WTC11 (cell line): ENCODE measurements around the gene NDST4. TPM values are rescaled to one million over a fixed set of nuclear protein-coding genes. Genes with fewer than 3 reads are reported as not detected.

ENCODE experiments used
- ATAC-seq: fragments of 200-7000 bp; cut with Tn5 transposase; 2 replicates; pipeline ENCODE4 v1.10.0; 2021; ENCODE audit warnings: mild to moderate bottlenecking, moderate library complexity
- CTCF ChIA-PET: fragments of 300-600 bp; sonication (Branson Sonifier 250); formaldehyde crosslinking; loops from one replicate; lab custom pipeline; 2021; ENCODE audit warnings: antibody characterized with exemption; lab: Charles Lee
- POLR2A ChIA-PET: fragments of 350-600 bp; sonication (Branson Sonifier 250); formaldehyde crosslinking; loops from one replicate; lab custom pipeline; 2021; ENCODE audit warnings: antibody characterized with exemption; lab: Charles Lee
- DNase-seq: peaks from one replicate; pipeline ENCODE4 v3.0.0; 2021; ENCODE audit warnings: low spot score
- H3K27ac Mint-ChIP-seq: 2 replicates; pipeline ENCODE4 v1.8.0; 2021; ENCODE audit warnings: mixed read lengths
- H3K27me3 Mint-ChIP-seq: 2 replicates; pipeline ENCODE4 v1.8.0; 2021; ENCODE audit warnings: low read depth, mild to moderate bottlenecking, moderate library complexity, mixed read lengths
- H3K36me3 Mint-ChIP-seq: 2 replicates; pipeline ENCODE4 v1.8.0; 2021; ENCODE audit warnings: mixed read lengths
- H3K4me1 Mint-ChIP-seq: 2 replicates; pipeline ENCODE4 v1.8.0; 2022; ENCODE audit warnings: mixed read lengths
- H3K4me3 Mint-ChIP-seq: 2 replicates; pipeline ENCODE4 v1.8.0; 2021; ENCODE audit warnings: mild to moderate bottlenecking, moderate library complexity, mixed read lengths
- H3K9me3 Mint-ChIP-seq: 2 replicates; pipeline ENCODE4 v1.8.0; 2021; ENCODE audit warnings: mixed read lengths
- CREM ChIP-seq: sonication (generic); formaldehyde crosslinking; IDR thresholded peaks from 2 replicates; pipeline ENCODE4 v1.8.1; 2022; ENCODE audit warnings: mild to moderate bottlenecking, missing genetic modification reagents, moderate library complexity
- GTF2I ChIP-seq: fragments of 250-450 bp; sonication (Bioruptor Pico); conservative IDR thresholded peaks from 2 replicates; pipeline ENCODE4 v1.4.0; 2021; ENCODE audit warnings: mild to moderate bottlenecking
- NFE2L1 ChIP-seq: sonication (generic); formaldehyde crosslinking; IDR thresholded peaks from 2 replicates; pipeline ENCODE4 v1.8.1; 2023; ENCODE audit warnings: missing genetic modification reagents
- total RNA-seq: library from RNA; stranded (reverse); gene quantifications from 3 replicates; pipeline ENCODE4 v1.2.3, GENCODE V29; 2021
- TF ChIP-seq, protein P1 (sequence below): sonication (generic); formaldehyde crosslinking; IDR thresholded peaks from 2 replicates; pipeline ENCODE4 v1.8.0; 2022; ENCODE audit warnings: mild to moderate bottlenecking, missing genetic modification reagents
- TF ChIP-seq, protein P2 (sequence below): sonication (generic); formaldehyde crosslinking; IDR thresholded peaks from 2 replicates; pipeline ENCODE4 v1.8.1; 2023; ENCODE audit warnings: mild to moderate bottlenecking, missing genetic modification reagents
- TF ChIP-seq, protein P3 (sequence below): sonication (generic); formaldehyde crosslinking; IDR thresholded peaks from 2 replicates; pipeline ENCODE4 v1.8.1; 2023; ENCODE audit warnings: mild to moderate bottlenecking, missing genetic modification reagents, borderline replicate concordance
- TF ChIP-seq, protein P4 (sequence below): fragments of 250-450 bp; sonication (Bioruptor Pico); IDR thresholded peaks from 2 replicates; pipeline ENCODE4 v1.9.0; 2021; ENCODE audit warnings: moderate library complexity, mild to moderate bottlenecking, inconsistent platforms, borderline replicate concordance
- TF ChIP-seq, protein P5 (sequence below): fragments of 200-600 bp; IDR thresholded peaks from 2 replicates; pipeline ENCODE4 v1.8.0; 2022; ENCODE audit warnings: antibody characterized with exemption
- TF ChIP-seq, protein P6 (sequence below): sonication (generic); formaldehyde crosslinking; IDR thresholded peaks from 2 replicates; pipeline ENCODE4 v1.8.1; 2022; ENCODE audit warnings: missing genetic modification reagents, borderline replicate concordance
- TF ChIP-seq, protein P7 (sequence below): sonication (generic); formaldehyde crosslinking; IDR thresholded peaks from 2 replicates; pipeline ENCODE4 v1.8.0; 2022; ENCODE audit warnings: mild to moderate bottlenecking, missing genetic modification reagents
- TF ChIP-seq, protein P8 (sequence below): sonication (generic); formaldehyde crosslinking; IDR thresholded peaks from 2 replicates; pipeline ENCODE4 v1.8.0; 2022; ENCODE audit warnings: missing genetic modification reagents
- TF ChIP-seq, protein P9 (sequence below): sonication (generic); formaldehyde crosslinking; IDR thresholded peaks from 2 replicates; pipeline ENCODE4 v1.8.1; 2023; ENCODE audit warnings: mild to moderate bottlenecking, moderate library complexity, missing genetic modification reagents

The NDST4 gene
- total RNA-seq, 1 experiment from 2014 or later = not detected

DNA sequence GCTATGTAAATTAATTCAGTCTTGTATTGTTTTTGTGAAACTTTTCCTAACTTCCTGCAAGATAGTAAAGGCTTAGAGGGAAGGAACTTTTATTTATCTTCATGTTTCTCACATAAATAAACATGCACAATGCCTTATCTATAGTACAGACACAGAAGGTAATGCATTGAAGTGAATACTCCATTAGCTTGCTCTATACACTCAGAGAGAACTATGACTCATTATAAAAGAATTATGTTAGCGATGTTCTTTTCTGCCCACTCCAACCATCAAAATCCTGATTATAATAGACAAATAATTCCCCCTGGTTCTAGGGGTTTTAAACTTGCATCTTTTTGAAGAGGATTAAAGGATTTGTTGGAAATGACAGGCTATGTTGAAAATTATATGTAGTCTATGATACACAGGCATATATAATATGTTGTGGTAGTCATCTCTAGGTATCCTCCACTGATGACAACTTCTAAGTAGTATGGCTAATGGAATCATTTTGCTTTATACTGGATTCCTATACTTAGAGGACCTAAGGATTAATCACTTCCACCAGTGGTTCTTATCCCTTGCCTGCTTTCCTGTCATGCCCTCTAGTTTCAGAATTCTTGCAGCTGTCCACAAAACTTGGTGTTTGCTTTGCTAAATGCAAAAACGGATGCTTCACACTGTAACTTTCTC, 115.7 kb downstream of the NDST4 start:
- ChIA-PET POLR2A (no interaction called here), CTCF (no interaction called here)
- Mint-ChIP-seq H3K9me3 (no peaks in the 10 kb centered on the region), H3K4me1 (no peaks in the 10 kb centered on the region), H3K4me3 (no peak overlapping the region), H3K27ac (no peak overlapping the region), H3K27me3 (no peaks in the 10 kb centered on the region), H3K36me3 (no peaks in the 10 kb centered on the region)
- no peak for DNase-seq
- no peak for ATAC-seq
- TF ChIP-seq, protein P1, sequence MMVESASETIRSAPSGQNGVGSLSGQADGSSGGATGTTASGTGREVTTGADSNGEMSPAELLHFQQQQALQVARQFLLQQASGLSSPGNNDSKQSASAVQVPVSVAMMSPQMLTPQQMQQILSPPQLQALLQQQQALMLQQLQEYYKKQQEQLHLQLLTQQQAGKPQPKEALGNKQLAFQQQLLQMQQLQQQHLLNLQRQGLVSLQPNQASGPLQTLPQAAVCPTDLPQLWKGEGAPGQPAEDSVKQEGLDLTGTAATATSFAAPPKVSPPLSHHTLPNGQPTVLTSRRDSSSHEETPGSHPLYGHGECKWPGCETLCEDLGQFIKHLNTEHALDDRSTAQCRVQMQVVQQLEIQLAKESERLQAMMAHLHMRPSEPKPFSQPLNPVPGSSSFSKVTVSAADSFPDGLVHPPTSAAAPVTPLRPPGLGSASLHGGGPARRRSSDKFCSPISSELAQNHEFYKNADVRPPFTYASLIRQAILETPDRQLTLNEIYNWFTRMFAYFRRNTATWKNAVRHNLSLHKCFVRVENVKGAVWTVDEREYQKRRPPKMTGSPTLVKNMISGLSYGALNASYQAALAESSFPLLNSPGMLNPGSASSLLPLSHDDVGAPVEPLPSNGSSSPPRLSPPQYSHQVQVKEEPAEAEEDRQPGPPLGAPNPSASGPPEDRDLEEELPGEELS (CRISPR knock-in tag) = no peak
- TF ChIP-seq, protein P2, sequence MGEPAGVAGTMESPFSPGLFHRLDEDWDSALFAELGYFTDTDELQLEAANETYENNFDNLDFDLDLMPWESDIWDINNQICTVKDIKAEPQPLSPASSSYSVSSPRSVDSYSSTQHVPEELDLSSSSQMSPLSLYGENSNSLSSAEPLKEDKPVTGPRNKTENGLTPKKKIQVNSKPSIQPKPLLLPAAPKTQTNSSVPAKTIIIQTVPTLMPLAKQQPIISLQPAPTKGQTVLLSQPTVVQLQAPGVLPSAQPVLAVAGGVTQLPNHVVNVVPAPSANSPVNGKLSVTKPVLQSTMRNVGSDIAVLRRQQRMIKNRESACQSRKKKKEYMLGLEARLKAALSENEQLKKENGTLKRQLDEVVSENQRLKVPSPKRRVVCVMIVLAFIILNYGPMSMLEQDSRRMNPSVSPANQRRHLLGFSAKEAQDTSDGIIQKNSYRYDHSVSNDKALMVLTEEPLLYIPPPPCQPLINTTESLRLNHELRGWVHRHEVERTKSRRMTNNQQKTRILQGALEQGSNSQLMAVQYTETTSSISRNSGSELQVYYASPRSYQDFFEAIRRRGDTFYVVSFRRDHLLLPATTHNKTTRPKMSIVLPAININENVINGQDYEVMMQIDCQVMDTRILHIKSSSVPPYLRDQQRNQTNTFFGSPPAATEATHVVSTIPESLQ (CRISPR knock-in tag) = no peak
- TF ChIP-seq, protein P3, sequence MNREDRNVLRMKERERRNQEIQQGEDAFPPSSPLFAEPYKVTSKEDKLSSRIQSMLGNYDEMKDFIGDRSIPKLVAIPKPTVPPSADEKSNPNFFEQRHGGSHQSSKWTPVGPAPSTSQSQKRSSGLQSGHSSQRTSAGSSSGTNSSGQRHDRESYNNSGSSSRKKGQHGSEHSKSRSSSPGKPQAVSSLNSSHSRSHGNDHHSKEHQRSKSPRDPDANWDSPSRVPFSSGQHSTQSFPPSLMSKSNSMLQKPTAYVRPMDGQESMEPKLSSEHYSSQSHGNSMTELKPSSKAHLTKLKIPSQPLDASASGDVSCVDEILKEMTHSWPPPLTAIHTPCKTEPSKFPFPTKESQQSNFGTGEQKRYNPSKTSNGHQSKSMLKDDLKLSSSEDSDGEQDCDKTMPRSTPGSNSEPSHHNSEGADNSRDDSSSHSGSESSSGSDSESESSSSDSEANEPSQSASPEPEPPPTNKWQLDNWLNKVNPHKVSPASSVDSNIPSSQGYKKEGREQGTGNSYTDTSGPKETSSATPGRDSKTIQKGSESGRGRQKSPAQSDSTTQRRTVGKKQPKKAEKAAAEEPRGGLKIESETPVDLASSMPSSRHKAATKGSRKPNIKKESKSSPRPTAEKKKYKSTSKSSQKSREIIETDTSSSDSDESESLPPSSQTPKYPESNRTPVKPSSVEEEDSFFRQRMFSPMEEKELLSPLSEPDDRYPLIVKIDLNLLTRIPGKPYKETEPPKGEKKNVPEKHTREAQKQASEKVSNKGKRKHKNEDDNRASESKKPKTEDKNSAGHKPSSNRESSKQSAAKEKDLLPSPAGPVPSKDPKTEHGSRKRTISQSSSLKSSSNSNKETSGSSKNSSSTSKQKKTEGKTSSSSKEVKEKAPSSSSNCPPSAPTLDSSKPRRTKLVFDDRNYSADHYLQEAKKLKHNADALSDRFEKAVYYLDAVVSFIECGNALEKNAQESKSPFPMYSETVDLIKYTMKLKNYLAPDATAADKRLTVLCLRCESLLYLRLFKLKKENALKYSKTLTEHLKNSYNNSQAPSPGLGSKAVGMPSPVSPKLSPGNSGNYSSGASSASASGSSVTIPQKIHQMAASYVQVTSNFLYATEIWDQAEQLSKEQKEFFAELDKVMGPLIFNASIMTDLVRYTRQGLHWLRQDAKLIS (CRISPR knock-in tag) = no peak
- TF ChIP-seq GTF2I (CRISPR knock-in tag) (no peak), CREM (CRISPR knock-in tag) (no peak), NFE2L1 (CRISPR knock-in tag) (no peak)
- TF ChIP-seq, protein P4, sequence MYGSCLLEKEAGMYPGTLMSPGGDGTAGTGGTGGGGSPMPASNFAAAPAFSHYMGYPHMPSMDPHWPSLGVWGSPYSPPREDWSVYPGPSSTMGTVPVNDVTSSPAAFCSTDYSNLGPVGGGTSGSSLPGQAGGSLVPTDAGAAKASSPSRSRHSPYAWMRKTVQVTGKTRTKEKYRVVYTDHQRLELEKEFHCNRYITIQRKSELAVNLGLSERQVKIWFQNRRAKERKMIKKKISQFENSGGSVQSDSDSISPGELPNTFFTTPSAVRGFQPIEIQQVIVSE (CRISPR knock-in tag) = no peak
- TF ChIP-seq, protein P5, sequence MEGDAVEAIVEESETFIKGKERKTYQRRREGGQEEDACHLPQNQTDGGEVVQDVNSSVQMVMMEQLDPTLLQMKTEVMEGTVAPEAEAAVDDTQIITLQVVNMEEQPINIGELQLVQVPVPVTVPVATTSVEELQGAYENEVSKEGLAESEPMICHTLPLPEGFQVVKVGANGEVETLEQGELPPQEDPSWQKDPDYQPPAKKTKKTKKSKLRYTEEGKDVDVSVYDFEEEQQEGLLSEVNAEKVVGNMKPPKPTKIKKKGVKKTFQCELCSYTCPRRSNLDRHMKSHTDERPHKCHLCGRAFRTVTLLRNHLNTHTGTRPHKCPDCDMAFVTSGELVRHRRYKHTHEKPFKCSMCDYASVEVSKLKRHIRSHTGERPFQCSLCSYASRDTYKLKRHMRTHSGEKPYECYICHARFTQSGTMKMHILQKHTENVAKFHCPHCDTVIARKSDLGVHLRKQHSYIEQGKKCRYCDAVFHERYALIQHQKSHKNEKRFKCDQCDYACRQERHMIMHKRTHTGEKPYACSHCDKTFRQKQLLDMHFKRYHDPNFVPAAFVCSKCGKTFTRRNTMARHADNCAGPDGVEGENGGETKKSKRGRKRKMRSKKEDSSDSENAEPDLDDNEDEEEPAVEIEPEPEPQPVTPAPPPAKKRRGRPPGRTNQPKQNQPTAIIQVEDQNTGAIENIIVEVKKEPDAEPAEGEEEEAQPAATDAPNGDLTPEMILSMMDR = no peak
- TF ChIP-seq, protein P6, sequence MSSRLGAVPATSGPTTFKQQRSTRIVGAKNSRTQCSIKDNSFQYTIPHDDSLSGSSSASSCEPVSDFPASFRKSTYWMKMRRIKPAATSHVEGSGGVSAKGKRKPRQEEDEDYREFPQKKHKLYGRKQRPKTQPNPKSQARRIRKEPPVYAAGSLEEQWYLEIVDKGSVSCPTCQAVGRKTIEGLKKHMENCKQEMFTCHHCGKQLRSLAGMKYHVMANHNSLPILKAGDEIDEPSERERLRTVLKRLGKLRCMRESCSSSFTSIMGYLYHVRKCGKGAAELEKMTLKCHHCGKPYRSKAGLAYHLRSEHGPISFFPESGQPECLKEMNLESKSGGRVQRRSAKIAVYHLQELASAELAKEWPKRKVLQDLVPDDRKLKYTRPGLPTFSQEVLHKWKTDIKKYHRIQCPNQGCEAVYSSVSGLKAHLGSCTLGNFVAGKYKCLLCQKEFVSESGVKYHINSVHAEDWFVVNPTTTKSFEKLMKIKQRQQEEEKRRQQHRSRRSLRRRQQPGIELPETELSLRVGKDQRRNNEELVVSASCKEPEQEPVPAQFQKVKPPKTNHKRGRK = no peak
- TF ChIP-seq, protein P7, sequence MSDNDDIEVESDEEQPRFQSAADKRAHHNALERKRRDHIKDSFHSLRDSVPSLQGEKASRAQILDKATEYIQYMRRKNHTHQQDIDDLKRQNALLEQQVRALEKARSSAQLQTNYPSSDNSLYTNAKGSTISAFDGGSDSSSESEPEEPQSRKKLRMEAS (CRISPR knock-in tag) = no peak
- TF ChIP-seq, protein P8, sequence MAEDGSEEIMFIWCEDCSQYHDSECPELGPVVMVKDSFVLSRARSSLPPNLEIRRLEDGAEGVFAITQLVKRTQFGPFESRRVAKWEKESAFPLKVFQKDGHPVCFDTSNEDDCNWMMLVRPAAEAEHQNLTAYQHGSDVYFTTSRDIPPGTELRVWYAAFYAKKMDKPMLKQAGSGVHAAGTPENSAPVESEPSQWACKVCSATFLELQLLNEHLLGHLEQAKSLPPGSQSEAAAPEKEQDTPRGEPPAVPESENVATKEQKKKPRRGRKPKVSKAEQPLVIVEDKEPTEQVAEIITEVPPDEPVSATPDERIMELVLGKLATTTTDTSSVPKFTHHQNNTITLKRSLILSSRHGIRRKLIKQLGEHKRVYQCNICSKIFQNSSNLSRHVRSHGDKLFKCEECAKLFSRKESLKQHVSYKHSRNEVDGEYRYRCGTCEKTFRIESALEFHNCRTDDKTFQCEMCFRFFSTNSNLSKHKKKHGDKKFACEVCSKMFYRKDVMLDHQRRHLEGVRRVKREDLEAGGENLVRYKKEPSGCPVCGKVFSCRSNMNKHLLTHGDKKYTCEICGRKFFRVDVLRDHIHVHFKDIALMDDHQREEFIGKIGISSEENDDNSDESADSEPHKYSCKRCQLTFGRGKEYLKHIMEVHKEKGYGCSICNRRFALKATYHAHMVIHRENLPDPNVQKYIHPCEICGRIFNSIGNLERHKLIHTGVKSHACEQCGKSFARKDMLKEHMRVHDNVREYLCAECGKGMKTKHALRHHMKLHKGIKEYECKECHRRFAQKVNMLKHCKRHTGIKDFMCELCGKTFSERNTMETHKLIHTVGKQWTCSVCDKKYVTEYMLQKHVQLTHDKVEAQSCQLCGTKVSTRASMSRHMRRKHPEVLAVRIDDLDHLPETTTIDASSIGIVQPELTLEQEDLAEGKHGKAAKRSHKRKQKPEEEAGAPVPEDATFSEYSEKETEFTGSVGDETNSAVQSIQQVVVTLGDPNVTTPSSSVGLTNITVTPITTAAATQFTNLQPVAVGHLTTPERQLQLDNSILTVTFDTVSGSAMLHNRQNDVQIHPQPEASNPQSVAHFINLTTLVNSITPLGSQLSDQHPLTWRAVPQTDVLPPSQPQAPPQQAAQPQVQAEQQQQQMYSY = no peak
- TF ChIP-seq, protein P9, sequence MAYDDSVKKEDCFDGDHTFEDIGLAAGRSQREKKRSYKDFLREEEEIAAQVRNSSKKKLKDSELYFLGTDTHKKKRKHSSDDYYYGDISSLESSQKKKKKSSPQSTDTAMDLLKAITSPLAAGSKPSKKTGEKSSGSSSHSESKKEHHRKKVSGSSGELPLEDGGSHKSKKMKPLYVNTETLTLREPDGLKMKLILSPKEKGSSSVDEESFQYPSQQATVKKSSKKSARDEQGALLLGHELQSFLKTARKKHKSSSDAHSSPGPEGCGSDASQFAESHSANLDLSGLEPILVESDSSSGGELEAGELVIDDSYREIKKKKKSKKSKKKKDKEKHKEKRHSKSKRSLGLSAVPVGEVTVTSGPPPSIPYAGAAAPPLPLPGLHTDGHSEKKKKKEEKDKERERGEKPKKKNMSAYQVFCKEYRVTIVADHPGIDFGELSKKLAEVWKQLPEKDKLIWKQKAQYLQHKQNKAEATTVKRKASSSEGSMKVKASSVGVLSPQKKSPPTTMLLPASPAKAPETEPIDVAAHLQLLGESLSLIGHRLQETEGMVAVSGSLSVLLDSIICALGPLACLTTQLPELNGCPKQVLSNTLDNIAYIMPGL (CRISPR knock-in tag) = no peak
